Hematopoietic multipotent progenitor cell treated with erythropoietin and hydrocortisone succinate and interleukin-3 and kit ligand, for 17 days (in vitro differentiated cells): ENCODE measurements around the gene BRICD5.
"Not testable (repeated sequence)": the region's sequence is repeated elsewhere in the genome, so short reads cannot be mapped to it uniquely, and the experiment has no call there.

ENCODE experiments used
- DNase-seq: peaks from one replicate; pipeline ENCODE4 v3.0.0-alpha.2; 2015; ENCODE audit warnings: low spot score

The BRICD5 gene

DNA sequence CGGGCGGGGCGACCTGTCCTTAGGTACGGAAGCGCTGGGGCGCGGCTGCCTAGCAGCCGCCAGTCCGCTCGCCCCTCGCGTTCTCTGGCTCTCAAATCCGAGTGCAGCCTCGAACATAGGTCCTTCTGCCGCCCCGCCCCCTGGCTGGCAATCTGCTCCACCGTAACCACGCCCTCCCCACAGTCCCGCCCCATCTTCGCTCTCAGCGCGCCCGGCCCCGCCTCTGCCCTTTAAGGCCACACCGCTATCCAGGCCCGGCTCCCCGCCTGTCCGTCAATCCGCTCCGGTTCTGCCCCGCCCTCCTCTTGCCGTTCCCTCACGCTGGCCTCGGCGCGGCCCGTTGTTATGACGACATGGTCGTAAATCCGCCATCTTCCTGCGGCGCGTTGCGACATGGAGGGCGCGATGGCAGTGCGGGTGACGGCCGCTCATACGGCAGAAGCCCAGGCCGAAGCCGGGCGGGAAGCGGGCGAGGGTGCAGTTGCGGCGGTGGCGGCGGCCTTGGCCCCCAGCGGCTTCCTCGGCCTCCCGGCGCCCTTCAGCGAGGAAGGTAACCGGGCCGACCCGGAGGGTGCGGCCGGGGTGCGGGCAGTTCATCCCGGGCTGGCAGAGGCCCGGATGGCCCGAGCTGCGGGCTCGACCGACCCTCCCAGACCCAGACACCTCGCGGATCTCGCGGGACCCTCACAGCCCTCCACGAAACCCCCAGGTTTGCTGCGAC, 12.7 kb upstream of the BRICD5 start, which contains the start of gene E4F1:
TSS of gene E4F1 (plus strand) at position 371 of the 721 bp plus-strand sequence. CDS start at position 394, 23 bp downstream.
- peak; percentile 99 for DNase-seq

DNA sequence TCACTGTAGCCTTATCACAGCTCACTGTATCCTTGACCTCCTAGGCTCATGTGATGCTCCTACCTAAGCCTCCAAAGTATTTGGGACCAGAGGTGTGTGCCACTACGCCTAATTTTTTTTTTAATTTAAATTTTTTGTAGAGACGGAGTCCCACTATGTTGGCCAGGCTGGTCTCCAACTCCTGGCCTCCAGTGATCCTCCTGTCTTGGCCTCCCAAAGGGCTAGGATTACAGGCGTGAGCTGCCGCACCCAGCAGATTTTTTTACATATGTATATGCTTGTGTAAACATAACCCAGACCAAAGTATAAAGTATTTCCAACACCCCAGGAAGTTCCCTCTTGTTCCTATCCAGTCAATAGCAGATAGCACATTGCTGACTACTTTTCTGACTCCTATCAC, 5.7 kb upstream of the BRICD5 start:
- DNase-seq: no peak

DNA sequence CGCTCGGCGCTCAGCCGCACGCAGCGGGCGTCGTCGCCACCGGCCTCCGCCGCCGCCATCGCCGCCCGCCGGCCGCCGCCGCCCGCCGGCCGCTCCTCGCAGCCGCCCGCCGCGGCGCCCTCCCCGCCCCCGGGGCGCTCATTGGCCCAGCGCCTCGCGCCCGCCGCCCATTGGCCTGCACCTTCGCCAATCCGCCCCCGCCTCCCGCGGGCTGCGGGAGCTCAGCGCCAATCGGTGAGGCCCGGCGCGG, 4.0 kb upstream of the BRICD5 start, which contains the start of gene PGP:
TSS of gene PGP (minus strand) at position 122 of the 250 bp plus-strand sequence. CDS start at position 59, 63 bp downstream.
- no peak for DNase-seq

DNA sequence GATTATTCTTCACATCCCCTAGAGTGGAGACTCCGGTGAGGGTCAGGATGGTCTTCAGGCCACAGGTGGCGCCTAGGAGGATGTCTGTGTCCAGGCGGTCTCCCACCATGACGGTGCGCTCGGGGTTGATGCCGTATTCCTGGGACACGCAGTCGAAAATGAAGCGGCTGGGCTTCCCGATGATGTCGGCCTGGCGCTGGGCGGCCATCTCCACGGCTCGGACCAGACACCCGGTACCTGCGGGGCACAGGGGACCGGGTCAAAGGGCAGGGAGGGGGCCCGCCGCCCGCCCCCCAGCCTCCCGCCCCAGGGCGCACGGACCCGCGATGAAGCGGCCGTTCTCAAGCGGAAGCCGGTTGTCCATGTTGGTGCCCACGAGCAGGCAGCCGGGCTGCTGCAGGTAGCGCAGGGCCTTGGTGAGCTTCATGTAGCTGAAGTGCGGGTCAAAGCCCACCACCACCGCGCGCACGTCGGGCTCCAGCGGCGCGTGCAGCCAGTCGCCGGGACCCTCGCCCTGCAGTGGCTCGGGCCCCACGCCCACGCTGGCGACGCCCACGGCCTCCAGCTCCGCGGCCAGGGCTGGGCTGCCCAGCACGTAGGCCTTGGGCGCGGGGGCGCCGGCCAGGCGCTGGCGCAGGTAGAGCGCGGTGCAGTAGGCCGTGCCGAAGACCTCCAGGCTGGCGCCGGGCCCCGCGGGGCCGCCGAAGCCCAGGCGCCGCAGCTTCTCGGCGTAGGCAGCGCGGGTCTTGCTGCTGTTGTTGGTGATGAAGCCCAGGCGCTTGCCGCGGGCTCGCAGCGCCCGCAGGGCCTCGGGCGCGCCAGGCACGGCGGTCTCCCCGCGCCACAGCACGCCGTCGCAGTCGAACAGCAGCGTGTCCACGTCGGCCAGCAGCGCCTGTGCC, 3.4 kb upstream of the BRICD5 start:
- no peak for DNase-seq

DNA sequence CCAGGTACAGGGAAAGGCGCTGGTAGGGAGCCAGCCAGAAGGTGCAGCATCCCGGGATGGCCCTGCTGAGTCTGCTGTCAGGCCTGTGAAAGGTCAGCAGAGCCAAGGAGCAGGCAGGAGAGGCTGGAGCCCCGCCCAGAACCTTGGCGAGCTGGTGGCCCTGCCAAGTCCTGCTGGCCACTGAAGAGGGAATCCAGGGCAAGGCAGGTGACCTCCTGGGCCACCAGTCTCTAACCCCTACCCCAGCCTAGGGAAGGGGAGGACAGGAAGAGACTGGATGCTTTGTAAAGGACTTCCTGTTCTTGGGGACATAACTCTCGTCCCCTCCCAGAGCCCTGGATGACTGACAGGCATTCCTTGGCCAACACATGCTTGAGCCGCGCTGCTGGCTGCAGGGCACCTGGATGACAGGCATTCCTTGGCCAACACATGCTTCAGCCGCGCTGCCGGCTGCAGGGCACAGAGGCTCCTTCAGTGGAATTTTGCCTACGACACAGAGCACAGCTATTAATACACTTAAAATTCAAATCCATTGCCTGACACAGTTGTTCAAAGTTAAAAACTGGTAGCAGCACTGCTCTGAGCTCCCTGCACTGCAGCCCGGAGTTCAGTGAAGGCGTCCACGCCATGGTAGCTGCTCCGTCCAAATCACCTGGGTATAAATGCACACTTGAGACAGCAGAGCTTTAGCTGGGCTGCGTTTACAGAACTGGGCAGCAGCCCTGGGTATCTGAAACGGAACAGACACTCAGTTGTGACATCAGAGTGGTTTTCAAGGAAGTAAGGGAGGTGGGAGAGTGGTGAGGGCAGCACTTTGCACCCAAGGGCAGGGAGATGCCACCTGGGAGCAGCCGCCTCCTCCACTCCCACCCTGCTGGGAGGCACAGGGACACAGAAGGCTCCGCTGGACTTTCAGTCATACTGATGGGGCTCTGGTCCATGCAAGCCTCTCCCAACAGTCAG, 2.0 kb upstream of the BRICD5 start:
- no peak for DNase-seq

DNA sequence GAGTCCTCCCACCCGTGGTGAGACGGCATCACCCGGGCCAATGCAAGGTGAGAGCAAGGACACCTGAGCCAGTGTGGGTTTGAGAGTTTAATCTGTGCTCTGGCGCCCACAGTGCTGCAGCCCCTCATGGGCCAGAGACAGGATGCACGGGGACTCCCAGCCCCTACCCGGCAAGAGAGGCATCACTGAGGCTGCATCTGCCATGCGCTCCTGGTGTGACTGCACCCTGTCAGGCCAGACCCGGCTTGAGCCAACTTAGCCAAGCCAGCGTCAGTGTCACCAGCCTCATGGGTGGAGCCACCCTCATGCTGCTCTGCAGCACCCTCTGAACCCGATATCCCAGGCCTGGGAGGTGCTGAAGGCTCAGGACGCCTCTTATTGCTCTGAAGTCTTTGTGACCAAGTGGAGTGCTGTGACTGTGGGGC, 1.3 kb upstream of the BRICD5 start:
- DNase-seq: no peak

DNA sequence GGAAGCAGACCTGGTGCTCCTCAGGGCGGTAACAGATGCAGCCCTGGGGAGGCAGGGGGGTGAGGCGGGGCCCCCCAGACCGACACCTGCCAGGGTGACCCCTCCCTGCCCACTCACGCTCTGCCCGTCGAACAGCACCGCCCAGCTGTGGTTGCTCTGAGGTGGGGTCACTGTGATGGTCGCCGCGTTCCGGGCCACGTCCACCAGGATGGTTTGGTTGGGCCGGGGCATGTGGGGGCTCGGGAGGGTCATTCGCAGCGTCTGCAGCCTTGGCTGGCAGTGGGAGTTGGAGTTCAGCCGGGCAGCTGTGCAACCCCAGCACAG, 692 bp downstream of the BRICD5 start:
- DNase-seq: no peak

DNA sequence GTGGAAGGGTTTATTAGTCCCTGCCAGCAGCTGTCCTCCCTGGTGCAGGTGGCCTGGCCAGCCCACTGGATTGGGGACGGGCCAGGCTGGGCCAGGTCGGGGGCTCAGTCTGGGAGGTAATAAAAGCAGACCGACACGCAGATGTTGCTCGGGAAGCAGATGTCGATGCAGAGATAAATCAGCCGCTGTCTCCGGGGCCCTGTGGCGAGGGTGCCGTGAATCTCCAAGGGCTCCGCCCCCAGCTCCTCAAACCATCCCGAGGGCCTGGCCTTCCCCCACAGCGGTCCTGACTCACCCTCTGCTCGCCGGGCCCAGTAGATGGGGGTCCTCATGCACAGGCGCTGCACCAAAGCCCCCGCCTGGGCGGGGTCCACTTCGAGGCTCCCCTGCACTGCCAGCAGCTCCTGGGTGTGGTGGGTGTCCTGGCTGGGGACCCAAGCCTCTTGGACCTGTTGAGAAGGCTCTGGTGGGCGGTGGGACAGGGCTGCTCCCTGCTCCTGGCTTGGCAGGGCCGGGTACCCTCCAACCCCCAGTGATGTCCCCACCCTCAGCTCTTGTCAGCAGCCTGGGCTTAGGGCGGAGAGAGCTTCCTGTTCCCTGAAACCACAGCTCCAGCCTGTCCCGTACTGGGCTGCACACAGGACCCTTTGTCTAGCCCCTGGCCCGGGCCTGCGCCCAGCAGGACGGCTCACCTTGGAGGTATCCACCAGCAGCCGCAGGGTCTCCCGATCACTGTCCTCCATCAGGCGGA, 1.2 kb downstream of the BRICD5 start:
- no peak for DNase-seq

DNA sequence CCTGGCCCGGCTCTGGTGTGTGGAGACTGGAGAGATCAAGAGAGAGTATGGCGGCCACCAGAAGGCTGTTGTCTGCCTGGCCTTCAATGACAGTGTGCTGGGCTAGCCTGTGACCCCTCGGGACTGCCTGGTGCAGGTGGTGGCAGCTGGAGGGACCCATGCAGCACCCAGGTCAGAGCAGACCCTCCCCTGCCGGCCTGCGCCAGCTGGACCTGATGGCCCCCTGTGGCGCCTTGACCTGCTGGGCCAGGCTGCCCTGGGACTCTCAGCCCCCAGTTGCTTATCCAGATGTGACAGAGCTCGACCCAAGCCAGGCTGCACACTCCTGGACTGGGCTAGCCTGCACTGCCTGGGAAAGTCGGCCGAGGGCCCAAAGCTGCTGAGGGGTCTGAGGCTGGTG, 1.9 kb downstream of the BRICD5 start:
- DNase-seq: no peak

DNA sequence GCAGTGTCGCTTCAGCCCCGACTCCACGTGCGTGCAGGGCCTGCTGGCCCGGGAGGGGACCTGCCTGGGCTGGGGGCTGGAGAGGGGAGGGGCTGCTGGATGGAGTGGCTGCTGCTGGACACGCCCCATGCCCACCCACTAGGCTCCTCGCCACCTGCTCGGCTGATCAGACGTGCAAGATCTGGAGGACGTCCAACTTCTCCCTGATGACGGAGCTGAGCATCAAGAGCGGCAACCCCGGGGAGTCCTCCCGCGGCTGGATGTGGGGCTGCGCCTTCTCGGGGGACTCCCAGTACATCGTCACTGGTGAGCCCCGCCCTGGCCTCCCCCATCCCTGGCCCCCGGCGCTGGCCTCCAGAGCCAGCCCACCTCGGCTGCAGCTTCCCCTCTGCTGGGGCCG, 2.4 kb downstream of the BRICD5 start:
- DNase-seq: no peak

DNA sequence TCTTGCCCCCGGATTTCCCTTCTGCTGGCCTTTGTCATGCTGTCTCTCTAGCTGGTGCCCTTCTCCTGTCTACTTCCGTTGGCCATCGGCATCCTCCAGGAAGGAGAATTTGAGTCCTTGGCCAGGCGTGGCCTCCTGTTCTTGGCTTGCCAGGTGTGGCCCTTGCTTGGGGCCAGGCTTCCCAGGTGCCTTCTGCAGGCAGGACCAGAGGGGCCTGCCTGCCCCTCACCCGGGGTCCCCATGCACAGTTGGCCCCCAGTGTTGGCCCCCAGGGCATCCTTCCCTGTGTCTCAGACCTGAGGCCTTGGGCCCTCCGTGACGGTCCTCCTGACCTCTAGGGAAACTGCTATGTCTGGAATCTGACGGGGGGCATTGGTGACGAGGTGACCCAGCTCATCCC, 2.8 kb downstream of the BRICD5 start:
- DNase-seq: no peak

DNA sequence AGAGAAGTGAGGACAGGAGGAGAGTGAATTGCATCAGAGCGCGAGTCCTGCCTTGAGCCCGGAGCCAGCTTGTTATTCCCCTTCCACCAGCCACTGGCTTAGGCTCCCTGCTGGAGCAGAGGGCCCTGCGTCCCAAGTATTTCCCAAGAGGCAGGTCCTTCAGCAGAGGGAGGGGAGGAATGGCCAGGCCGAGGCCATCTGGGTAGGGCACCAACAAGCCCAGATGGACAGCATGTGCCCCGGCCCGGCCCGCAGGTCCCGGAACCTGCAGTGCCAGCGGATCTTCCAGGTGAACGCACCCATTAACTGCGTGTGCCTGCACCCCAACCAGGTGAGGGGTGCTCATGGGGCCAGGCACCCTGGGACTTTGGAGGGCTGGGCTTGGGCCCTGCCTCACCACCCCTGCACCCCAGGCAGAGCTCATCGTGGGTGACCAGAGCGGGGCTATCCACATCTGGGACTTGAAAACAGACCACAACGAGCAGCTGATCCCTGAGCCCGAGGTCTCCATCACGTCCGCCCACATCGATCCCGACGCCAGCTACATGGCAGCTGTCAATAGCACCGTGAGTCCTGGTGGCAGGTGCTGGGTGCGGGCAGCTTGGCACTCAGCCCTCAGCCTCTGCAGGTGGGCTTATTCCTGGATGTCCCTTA, 3.8 kb downstream of the BRICD5 start:
- DNase-seq: no peak

DNA sequence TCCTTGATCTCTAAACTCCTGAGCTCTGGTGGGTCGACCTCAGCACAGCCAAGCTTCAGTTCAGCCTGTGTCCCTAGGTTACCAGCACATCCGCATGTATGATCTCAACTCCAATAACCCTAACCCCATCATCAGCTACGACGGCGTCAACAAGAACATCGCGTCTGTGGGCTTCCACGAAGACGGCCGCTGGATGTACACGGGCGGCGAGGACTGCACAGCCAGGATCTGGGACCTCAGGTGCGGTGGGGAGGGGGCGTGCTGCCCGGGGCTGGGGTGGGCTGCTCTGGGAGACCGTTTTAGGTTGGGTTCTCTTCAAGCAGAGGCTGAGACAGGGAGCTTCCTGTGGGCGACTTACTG, 4.3 kb downstream of the BRICD5 start:
- DNase-seq: no peak

DNA sequence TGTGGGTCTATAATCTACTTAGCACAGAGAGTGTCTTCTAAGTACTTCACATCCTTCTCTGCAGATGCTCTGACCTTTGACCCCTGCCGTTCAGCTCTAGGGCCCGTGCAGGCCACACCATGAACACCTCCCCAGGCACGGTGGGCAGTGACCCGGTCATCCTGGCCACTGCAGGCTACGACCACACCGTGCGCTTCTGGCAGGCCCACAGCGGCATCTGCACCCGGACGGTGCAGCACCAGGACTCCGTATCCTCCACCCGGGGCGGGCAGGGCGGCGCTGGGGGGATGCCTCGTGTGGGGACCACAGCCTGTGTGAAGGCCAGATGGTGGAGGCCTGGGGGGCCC, 4.7 kb downstream of the BRICD5 start:
- DNase-seq: no peak

DNA sequence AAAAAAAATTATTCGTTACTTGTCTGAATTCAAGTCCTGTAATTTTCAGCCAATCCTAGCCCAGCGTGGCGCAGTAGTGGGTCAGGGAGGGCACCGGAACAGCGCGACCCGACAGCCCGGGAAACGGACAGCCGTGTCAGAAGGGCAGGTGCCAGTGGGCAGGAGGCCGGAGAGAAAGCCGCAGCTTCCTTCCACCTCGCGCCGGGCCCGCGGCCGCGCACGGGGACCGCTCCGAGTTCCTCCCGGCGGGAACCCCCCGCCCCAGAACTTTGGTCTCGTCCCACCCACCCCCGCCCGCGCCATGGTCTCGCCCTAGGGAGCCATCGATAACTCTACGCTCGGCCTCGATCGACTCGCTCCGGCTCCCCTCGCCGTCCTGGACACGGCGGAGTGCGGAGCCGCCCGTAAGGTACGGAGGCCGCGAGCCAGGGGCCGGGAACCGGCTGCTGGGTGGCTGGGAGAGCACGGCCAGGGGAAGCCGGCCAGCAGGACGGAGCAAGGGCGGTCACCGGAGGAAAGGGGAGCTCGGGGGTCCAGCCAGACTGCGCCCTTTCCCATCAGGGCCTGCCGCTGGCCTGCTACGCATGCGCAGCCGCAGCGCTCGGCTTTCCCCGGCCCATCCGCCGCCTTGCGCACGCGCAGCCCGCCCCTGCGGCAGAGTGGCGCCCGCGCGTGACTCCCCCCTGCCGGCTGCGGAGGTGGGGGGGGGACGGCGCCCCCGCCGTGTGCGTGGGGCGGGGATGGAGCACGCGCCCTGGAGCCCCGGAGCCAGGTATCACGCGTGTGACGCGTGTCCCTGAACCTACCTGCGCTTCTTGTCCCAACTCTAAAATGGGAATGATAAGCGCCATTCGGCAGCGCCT, 5.3 kb downstream of the BRICD5 start, which contains the start of gene MLST8:
TSS of gene MLST8 (plus strand) at position 351 of the 863 bp plus-strand sequence. CDS start 632 bp downstream, outside the sequence.
- DNase-seq: peak; percentile 94

DNA sequence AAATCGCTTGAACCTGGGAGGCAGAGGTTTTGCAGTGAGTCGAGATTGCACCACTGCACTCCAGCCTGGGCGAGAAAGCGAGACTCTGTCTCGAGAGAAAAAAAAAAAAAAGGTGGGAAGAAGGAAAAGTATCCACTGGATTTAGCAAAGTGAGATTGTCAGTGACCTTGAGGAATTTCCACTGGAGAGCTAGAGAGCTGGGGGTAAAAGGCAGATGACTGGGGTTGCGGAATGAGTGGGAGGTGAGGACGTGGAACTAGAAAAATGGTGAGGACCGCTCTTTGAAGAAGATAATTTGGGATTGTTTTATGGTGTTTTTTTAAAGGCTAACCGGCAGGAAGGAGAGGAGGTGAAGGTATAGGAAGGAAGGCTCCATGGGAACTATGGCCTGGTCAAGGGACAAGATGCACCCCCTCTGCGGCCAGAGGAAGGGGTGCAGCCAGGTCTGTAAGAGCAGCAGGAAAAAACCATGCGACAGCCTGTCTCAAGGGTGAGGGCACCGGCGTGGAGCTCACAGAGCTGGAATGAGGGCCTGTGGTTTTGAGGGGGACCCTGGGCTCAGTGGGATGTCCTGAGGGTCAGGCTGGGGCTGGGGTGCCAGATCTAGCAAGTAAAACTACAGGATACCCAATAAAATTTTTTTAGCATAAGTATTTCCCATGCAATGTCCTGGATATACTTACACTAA, 6.1 kb downstream of the BRICD5 start:
- no peak for DNase-seq

DNA sequence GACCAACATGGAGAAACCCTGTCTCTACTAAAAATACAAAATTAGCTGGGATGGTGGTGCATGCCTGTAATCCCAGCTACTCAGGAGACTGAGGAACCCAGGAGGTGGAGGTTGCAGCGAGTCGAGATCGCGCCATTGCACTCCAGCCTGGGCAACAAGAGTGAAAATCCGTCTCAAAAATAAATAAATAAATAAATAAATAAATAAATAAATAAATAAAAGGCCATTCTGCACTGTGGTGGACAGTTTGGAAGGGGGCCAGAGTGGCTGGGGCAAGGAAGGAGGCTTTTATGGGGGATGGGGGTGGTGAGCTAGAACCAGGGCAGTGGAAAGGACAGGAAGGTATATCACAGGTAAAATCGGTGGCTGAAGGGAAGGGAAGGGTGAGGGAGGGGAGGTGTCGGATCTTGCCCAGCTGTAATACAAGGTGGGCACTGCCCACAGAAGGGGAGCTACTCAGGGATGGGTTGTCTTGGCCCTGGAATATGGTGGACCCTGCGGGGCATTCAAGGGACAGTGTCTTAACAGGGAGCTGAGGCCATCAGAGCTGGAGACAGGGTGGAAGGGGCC, 7.5 kb downstream of the BRICD5 start:
- not testable (repeated sequence) for DNase-seq

DNA sequence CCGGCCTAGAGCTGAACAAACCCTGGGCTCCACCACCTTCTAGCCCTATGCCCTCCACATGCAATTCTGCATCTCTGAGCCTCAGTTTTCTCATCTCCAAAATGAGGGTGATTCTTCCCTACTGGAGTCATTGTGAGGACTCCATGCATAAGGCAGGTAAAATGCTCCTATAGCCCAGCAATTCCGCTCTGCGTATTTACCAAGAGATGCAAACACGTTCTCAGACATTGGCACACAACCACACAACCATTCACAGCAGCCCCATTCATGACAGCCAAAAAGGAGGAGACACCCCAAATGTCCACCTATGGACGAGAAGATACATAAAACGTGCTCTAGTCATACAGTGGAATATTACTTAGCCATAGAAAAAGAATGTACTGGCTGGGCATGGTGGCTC, 10.3 kb downstream of the BRICD5 start:
- no peak for DNase-seq

DNA sequence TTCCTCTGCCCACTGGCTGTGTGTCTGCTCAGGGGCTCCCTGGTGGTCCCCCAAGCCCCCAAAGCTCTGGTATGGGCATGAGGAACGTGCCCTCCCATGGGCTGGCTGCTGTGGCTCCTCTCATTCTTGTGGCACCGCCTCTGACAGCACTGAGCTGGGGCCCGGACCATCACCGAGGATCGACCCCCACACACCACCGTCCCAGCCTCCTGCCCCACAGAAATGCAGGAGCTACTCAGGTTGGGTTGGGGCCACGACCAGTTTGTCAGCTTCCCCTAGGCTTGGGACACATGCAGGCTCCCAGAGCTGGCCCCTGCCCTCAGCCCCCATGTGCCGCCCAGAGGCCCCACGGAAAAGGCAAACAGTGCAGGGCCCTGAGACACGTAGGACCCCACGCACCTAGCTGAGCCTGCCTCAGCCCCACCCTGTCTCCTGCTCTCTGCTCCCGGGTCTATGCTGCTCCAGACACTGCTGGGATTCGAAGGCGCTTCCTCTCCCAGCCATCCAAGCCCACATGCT, 11.0 kb downstream of the BRICD5 start:
- DNase-seq: no peak
